ENCODE results near the gene ETV5.

DNA sequence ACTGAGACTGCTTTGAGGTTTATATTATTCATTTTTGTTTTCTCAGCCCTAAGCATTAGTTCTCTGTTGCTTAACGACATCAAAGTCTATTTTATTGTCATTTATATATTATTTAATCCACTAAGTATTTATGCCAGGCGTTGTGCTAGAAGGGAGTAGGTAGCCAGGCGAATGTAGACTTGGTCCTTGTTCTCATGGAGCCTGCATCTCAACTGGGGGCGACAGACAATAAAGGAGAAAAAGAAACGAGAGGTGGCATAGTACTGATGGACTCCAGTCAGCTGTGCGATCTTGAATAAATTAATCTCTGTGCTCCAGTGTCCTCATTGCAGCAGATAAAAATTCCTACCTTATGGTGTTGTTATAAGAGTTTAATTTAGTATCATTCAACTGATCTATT, 49.7 kb downstream of the ETV5 start:
- TF ChIP-seq POLR2A (IDR thresholded peaks at IDR 0.05), result no peak
- TF ChIP-seq, protein P1, sequence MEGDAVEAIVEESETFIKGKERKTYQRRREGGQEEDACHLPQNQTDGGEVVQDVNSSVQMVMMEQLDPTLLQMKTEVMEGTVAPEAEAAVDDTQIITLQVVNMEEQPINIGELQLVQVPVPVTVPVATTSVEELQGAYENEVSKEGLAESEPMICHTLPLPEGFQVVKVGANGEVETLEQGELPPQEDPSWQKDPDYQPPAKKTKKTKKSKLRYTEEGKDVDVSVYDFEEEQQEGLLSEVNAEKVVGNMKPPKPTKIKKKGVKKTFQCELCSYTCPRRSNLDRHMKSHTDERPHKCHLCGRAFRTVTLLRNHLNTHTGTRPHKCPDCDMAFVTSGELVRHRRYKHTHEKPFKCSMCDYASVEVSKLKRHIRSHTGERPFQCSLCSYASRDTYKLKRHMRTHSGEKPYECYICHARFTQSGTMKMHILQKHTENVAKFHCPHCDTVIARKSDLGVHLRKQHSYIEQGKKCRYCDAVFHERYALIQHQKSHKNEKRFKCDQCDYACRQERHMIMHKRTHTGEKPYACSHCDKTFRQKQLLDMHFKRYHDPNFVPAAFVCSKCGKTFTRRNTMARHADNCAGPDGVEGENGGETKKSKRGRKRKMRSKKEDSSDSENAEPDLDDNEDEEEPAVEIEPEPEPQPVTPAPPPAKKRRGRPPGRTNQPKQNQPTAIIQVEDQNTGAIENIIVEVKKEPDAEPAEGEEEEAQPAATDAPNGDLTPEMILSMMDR (IDR thresholded peaks at IDR 0.05), result no peak
